ENCODE data around the gene GID8. TPM values are rescaled to one million over a fixed set of nuclear protein-coding genes. Genes with fewer than 3 reads are reported as not detected.

Gene GID8
- total and polyA plus RNA-seq, 2 of the 13 experiments (the other 11 are each of a cell fraction or from before 2014, with no cell fraction given): 39.6 to 59.8 TPM

- TF ChIP-seq AHDC1 (CRISPR knock-in tag; IDR thresholded peaks at IDR 0.05; ENCODE audit: borderline replicate concordance): no peak
- TF ChIP-seq FOXO4 (CRISPR knock-in tag; conservative IDR thresholded peaks at IDR 0.05): no peak
- peak; percentile 93 for TF ChIP-seq RBM22 (optimal IDR thresholded peaks at IDR 0.05; ENCODE audit: low read length)
- TF ChIP-seq ZSCAN22 (CRISPR knock-in tag; IDR thresholded peaks at IDR 0.05): no peak
- TF ChIP-seq PAF1 (CRISPR knock-in tag; IDR thresholded peaks at IDR 0.05): no peak
- TF ChIP-seq ELF1 (CRISPR knock-in tag; IDR thresholded peaks at IDR 0.05): no peak
- peak; percentile 14; the same call in 1 of the 3 replicates for TF ChIP-seq MXI1 (IDR thresholded peaks at IDR 0.05; ENCODE audit: borderline replicate concordance, low read depth, low read length)
- no peak for TF ChIP-seq ZBTB1 (CRISPR knock-in tag; IDR thresholded peaks at IDR 0.05; ENCODE audit: borderline replicate concordance)
- no peak for TF ChIP-seq ZNF407 (CRISPR knock-in tag; IDR thresholded peaks at IDR 0.05; ENCODE audit: not compliant biosample characterization)
- TF ChIP-seq ZNF556 (CRISPR knock-in tag; IDR thresholded peaks at IDR 0.05; ENCODE audit: borderline replicate concordance): no peak
- 0 out of 2 replicates have a peak, but pooled peaks have one; percentile 27 for TF ChIP-seq BATF2 (CRISPR knock-in tag; IDR thresholded peaks at IDR 0.05)
- TF ChIP-seq ZBTB7B (CRISPR knock-in tag; IDR thresholded peaks at IDR 0.05): no peak
- 0 out of 2 replicates have a peak, but pooled peaks have one; percentile 54 for TF ChIP-seq ZFP36L1 (CRISPR knock-in tag; IDR thresholded peaks at IDR 0.05)
Observed at GRCh38 chr20:62902926-62903615, 34.9 kb upstream of the GID8 start (continued).
